GM13977 (cell line): ENCODE measurements around the gene RIMS1.

Experiments used
- DNase-seq: peaks from one replicate; pipeline ENCODE4 v3.0.0; 2012; ENCODE audit warnings: low spot score
- CTCF ChIP-seq: IDR thresholded peaks from 2 replicates; pipeline ENCODE4 v1.5.1; 2012; ENCODE audit warnings: mild to moderate bottlenecking, control low read depth; ENCODE audit not compliant: insufficient read depth; ENCODE audit errors: extremely low read depth, missing control alignments
- in situ Hi-C: fragments of 300-500 bp; cut with MboI; formaldehyde crosslinking; loops from one replicate; pipeline ENCODE4 v1.12.0; 2022; ENCODE audit warnings: low sequenced_read_pairs, low pct_unique_long_range_greater_than_20kb, mixed read lengths, inconsistent platforms; ENCODE audit not compliant: unreplicated experiment

The RIMS1 gene

DNA sequence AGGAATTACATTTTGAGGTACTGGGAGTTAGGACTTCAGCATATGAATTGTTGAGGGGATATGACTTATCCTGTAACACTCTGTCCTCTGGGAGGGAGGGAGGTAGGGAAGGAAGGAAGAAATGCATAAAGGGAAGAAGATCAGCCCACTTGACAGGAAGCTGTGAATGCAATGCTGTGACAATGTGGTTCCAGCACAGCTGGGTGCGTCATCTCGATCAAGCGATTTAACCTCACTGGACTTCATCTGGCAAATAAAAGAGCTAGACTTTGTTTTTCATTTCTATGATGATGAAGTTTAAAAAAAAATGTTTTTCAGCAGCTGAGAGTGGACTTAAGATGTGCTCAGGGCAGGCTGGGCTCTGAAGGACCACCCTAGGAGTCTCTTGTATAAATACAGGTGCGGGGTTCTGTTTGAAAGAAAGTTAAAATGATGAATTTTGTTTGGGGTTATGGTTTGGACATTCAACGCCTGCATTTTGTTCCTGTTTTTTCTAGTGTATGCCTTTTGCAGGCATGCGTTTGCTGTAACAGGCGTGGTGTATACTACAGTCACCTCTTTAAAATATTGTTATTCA, 178.1 kb downstream of the RIMS1 start:
- no peak for TF ChIP-seq CTCF
- no peak for DNase-seq
- in situ Hi-C loops: no loop called here

- in situ Hi-C loops: loop anchor here (25.0 kb wide), 2 partner anchors 541 to 691 kb away; no protein-coding TSS in a partner anchor
- no peak for TF ChIP-seq CTCF
- no peak for DNase-seq
Observed at GRCh38 chr6:72078096-72078495, 191.7 kb downstream of the RIMS1 start.

DNA sequence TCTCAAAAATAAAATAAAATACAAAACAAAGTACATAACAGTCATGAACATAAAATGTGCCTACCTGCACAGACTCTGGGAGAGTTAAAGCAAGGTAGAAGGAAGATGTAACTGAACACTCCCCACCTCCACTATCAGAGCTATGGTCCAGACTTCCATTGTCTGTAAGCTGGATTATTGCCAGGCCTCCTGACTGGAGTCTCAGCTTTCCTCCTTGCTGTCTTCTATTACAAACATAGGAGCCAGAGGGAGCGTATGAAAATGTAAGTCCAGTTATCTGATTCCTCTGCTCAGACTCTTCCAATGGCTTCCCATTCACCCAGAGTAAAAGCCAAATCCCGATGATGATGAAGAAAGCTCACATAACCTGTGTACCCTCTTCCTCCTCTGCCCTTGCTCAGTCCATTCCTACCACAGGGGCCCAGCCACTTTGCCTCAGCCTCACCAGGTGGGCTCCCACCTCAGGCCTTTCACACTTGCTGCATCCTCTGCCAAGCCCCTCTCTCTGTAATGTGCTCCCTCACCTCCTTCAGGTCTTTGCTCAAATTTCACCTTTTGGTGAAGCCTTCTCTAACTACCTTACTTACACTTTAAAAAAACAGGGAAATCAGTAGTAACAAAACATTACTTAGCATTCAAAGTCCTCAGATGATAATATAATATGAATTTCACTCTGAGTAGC, 194.1 kb downstream of the RIMS1 start:
- TF ChIP-seq CTCF: no peak
- in situ Hi-C loops: loop anchor here (25.0 kb wide), 2 partner anchors 543 to 693 kb away; no protein-coding TSS in a partner anchor
- no peak for DNase-seq

- no peak for TF ChIP-seq CTCF
- in situ Hi-C loops: loop anchor here (25.0 kb wide), 2 partner anchors 545 to 695 kb away; no protein-coding TSS in a partner anchor
- no peak for DNase-seq
Observed at GRCh38 chr6:72081871-72082270, 195.5 kb downstream of the RIMS1 start.

DNA sequence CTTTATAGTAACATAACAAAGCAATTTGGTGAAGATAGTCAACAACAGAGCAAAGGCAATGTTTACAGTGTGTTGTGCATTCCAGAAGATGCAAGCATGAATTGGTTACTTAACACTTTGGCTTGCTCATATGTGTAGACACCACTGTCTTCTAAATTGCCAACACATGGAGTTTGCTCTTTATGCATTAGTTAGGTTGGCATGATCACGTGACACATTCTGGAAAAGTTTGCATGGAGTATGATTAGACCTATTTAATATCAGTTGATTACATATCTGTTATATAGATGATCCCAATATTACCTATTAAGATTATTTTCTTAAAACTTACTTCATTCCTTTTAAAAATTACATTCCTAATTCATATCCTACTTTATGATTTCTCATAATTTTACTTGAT, 197.6 kb downstream of the RIMS1 start:
- TF ChIP-seq CTCF: no peak
- no peak for DNase-seq
- in situ Hi-C loops: loop anchor here (25.0 kb wide), 2 partner anchors 547 to 697 kb away; no protein-coding TSS in a partner anchor

DNA sequence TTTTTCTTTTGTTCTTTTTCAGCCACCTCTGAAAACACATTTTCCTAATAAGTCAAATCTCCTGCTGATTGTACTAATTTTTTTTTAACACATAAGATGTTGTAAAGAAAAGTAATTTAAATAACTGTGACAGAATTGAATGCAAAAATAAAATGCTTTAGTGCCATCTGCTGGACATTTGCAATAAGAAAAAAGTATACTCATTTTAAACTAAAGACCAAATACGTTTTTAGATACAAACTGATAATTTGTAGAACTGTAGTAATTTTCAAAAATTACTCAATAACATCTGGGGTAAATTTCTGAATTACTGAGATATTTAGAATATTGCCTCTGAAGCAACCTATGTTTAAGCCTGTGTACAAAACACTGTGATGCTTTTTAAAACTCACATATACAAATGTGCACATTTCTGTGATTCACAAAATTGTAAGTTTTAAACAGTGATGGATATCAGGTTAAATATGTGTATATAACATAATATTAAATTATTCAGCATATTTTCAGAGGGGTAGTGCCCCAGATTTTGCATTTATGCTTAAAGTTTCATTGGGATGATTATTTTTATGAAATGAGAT, 198.7 kb downstream of the RIMS1 start:
- peak; percentile 11 for DNase-seq
- in situ Hi-C loops: loop anchor here (25.0 kb wide), 2 partner anchors 548 to 698 kb away; no protein-coding TSS in a partner anchor
- TF ChIP-seq CTCF: peak; percentile 42
